Activated naive CD4-positive, alpha-beta T cell treated with anti-CD3 and anti-CD28 coated beads, Interleukin-2, amount 10 ng/mL, durations not matched to agents 7 days and 5 days (primary cell): ENCODE measurements around the gene RBBP7.
A peak's percentile ranks its signal among the peaks of the same experiment; 100 is the strongest.

Experiments used
- CTCF ChIA-PET: fragments of 350-600 bp; sonication (Branson Sonifier 250); formaldehyde crosslinking; loops from one replicate; lab custom pipeline; 2021; ENCODE audit warnings: antibody characterized with exemption; lab: Charles Lee
- DNase-seq: peaks from one replicate; pipeline ENCODE4 v3.0.0-alpha.2; 2020
- H3K27ac Mint-ChIP-seq: one replicate; pipeline ENCODE4 v1.8.0; 2021; ENCODE audit warnings: mild to moderate bottlenecking, moderate library complexity, mixed read lengths
- H3K27me3 Mint-ChIP-seq: one replicate; pipeline ENCODE4 v1.8.0; 2021; ENCODE audit warnings: mild to moderate bottlenecking, mixed read lengths
- H3K36me3 Mint-ChIP-seq: one replicate; pipeline ENCODE4 v1.8.0; 2021; ENCODE audit warnings: mixed read lengths
- H3K4me1 Mint-ChIP-seq: one replicate; pipeline ENCODE4 v1.8.0; 2021; ENCODE audit warnings: mixed read lengths
- H3K4me3 Mint-ChIP-seq: one replicate; pipeline ENCODE4 v1.8.0; 2021; ENCODE audit warnings: mild to moderate bottlenecking, moderate library complexity, mixed read lengths
- H3K9me3 Mint-ChIP-seq: one replicate; pipeline ENCODE4 v1.8.0; 2021; ENCODE audit warnings: mixed read lengths

The RBBP7 gene

DNA sequence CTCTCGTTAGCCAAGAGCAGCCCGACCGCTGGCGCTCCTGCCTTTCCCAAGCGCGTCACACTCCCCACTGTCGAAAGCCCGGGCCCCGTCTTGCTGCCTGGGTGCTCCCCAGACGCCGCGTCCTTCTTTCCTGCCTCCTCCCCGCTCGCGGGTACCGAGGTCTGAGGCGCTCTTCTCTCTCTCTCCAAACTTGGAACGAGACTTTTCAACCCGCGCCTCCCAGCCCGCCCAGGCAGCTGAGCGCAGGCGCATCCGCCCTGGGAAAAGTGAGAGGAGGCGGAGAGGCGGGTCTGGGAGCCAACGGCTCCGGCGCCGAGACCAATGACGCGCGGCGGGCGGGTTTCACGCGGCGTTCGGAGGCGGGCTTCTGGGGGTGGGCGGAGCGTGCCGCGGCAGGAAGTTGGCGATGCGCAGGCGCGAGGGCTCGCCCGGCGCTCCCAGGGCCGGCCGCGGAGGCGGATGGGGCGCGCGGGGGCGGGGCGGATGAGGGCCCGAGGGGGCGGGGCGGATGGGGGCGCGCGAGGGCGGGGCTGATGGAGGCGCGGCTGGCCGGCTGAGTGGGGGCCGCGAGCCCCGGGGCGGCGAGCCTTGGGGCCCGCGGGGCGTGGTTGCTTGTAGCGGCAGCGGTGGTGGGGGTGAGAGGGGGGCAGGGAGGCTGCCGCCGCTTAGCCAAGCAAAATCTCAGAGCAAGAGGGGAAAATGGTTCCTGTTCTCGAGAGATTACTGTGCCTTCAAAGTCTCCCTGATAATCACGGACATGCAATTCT is at the start of gene RBBP7:
Gene RBBP7 (minus strand): TSS at position 268 of the 767 bp plus-strand sequence. CDS start 309 bp downstream, outside the sequence.
- Mint-ChIP-seq H3K36me3 (peaks cover 15% of the 10 kb centered on the region), H3K27ac (peak within 1 kb of the TSS; percentile 99), H3K4me1 (peaks cover 35% of the 10 kb centered on the region), H3K27me3 (peaks cover 19% of the 10 kb centered on the region), H3K4me3 (peak within 1 kb of the TSS; percentile 93), H3K9me3 (no peaks in the 10 kb centered on the region)
- CTCF ChIA-PET, result interaction anchor here (0.6 kb wide), 1 partner anchor 10 kb away, joined by 4 read pairs; no protein-coding TSS in a partner anchor
- peak; percentile 91 for DNase-seq

DNA sequence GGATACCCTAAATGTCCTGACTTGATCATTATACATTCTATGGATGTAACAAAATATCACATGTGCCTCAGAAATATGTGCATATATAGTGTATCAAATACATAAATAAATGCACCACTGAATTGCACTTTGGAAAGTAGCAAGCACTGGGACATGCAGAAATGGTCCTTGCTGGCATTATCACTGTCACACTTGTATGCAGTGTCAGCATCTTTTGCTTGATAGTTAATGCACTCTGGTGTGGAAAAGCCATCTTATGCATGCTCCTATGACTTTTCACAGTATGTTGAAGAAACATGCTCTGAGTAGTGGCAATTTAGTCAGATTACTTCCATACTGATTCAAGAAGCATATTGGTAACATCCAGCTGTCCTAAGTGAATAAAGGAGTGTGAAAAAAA is 48.8 kb upstream of the RBBP7 start:
- DNase-seq, result no peak
- Mint-ChIP-seq H3K36me3 (no peaks in the 10 kb centered on the region), H3K4me3 (no peak overlapping the region), H3K4me1 (no peaks in the 10 kb centered on the region), H3K27me3 (no peaks in the 10 kb centered on the region), H3K9me3 (no peaks in the 10 kb centered on the region), H3K27ac (no peak overlapping the region)
- CTCF ChIA-PET, result no interaction called here

- no peak overlapping the region for H3K4me3 Mint-ChIP-seq
- no peaks in the 10 kb centered on the region for H3K4me1 Mint-ChIP-seq
- no peaks in the 10 kb centered on the region for H3K9me3 Mint-ChIP-seq
- H3K27ac Mint-ChIP-seq, result no peak overlapping the region
- no peaks in the 10 kb centered on the region for H3K36me3 Mint-ChIP-seq
- DNase-seq, result no peak
- H3K27me3 Mint-ChIP-seq, result no peaks in the 10 kb centered on the region
- CTCF ChIA-PET, result no interaction called here
Measured at GRCh38 chrX:16917120-16917519, 47.0 kb upstream of the RBBP7 start.

- Mint-ChIP-seq H3K27me3 (no peaks in the 10 kb centered on the region), H3K36me3 (no peaks in the 10 kb centered on the region), H3K4me1 (no peaks in the 10 kb centered on the region), H3K27ac (no peak overlapping the region), H3K9me3 (no peaks in the 10 kb centered on the region), H3K4me3 (no peak overlapping the region)
- no peak for DNase-seq
- CTCF ChIA-PET, result no interaction called here
Measured at GRCh38 chrX:16916561-16916960, 46.4 kb upstream of the RBBP7 start.

DNA sequence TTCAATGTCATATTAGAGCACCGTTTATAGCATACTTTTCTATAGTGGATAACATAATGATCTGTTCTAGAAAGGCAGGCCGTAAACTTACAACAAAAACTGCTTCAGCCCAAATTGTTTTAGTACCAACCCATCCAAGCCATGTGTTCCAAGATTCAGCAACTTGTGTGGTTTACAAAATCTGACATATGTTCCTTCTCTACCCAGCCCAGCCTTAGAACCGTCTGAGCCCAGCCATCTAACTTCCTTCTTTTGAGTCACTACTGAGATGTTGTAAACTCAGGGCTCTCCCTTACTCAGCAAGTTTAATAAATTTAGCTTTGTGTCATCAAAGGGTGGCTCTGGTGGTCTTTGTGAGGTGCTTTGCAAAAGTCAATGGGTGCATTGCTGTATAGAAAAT is 43.9 kb upstream of the RBBP7 start:
- Mint-ChIP-seq H3K36me3 (no peaks in the 10 kb centered on the region), H3K4me1 (no peaks in the 10 kb centered on the region), H3K4me3 (no peak overlapping the region), H3K9me3 (no peaks in the 10 kb centered on the region), H3K27me3 (no peaks in the 10 kb centered on the region), H3K27ac (no peak overlapping the region)
- no peak for DNase-seq
- CTCF ChIA-PET, result no interaction called here

DNA sequence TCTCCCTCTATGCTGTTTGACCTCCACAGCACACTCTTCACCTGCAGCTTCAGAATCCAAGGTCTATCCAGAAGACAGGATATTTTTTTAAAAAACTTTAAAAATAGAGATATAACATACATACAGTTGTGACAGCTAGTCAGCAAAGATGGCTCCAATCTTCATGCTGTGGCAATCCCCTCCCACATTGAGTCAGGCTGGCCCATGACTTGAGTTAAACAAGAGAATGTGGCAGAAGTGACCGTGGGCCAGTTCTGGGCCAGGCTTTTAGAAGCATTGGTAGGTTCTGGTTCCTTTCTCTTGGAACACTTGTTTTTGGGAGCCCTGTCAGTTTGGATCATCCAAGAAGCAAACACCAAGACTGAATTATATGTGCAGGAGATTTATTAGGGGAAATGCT is 40.2 kb upstream of the RBBP7 start:
- CTCF ChIA-PET, result no interaction called here
- H3K36me3 Mint-ChIP-seq, result no peaks in the 10 kb centered on the region
- H3K27me3 Mint-ChIP-seq, result no peaks in the 10 kb centered on the region
- H3K9me3 Mint-ChIP-seq, result no peaks in the 10 kb centered on the region
- no peaks in the 10 kb centered on the region for H3K4me1 Mint-ChIP-seq
- DNase-seq, result no peak
- no peak overlapping the region for H3K27ac Mint-ChIP-seq
- no peak overlapping the region for H3K4me3 Mint-ChIP-seq

- no peak for DNase-seq
- CTCF ChIA-PET, result interaction anchor here (0.6 kb wide), 1 partner anchor 71 kb away, joined by 3 read pairs; no protein-coding TSS in a partner anchor
- H3K27me3 Mint-ChIP-seq, result no peaks in the 10 kb centered on the region
Measured at GRCh38 chrX:16903274-16904022, 33.3 kb upstream of the RBBP7 start.

DNA sequence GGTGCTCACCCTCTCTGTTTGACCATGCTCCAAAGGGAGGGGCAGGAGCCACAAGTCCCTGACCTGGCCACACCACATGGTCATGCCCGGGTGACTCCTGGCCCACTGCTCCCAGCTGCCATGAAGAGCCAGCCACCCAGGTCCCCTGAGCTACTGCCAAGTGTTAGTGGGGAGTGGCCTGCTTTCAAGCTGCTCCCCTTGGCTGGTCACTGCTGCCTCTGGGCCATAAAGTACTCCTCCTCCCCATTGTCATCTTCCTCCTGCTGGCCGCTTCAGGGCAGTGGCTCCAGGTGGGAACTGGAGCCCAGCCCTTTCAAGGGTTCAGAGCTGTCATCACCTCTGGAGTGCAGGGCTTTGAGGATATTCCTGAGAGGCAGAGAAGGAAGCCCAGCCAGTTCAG is 27.3 kb upstream of the RBBP7 start:
- CTCF ChIA-PET, result no interaction called here
- H3K4me1 Mint-ChIP-seq, result peaks cover 5% of the 10 kb centered on the region
- H3K9me3 Mint-ChIP-seq, result no peaks in the 10 kb centered on the region
- no peak overlapping the region for H3K4me3 Mint-ChIP-seq
- no peak for DNase-seq
- H3K27ac Mint-ChIP-seq, result no peak overlapping the region
- H3K36me3 Mint-ChIP-seq, result no peaks in the 10 kb centered on the region
- peaks cover 19% of the 10 kb centered on the region for H3K27me3 Mint-ChIP-seq

More at GRCh38 chrX:16903274-16904022, 33.3 kb upstream of the RBBP7 start:
- Mint-ChIP-seq H3K4me3 (no peak overlapping the region), H3K9me3 (no peaks in the 10 kb centered on the region), H3K27ac (no peak overlapping the region), H3K4me1 (no peaks in the 10 kb centered on the region), H3K36me3 (no peaks in the 10 kb centered on the region)

DNA sequence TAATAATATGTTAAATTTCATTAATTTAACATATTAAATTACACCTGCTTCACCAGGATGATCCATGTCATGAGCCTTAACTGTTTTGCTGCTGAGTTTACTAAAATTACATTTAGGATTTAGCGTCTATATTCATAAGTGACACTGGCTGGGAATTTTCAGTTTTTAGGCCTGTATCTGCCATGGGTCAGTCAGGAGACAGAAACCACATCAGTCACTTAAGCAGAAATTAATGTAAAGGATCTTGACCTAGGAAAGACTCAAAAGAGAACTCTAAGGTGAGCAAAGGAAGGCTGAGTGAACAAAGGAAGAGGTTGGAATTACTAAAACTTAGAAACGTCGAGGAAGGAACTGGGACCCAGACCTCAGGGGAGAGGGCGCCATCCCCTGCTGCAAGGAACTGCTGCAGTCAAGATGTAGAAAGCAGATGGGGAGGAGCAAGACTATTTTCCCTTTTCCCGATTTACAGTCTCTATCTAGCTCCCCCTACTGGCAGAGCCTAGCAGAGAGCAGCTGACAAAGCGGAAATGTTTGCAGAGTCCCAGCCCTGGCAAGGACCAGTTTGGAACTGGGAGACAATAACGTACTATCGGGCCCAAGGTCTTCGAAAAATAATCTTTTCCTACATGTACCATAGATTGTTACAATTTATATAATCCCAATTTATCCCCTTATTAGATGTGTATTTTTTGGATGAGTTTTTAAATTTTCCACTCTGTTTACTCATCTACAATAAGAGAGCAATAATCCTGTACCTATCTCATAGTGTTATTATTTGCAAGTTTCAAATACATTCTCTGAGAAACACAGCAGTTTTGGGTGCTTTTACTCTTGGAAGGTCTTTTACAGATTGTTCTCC is 22.6 kb upstream of the RBBP7 start:
- peaks cover 39% of the 10 kb centered on the region for H3K27me3 Mint-ChIP-seq
- H3K4me1 Mint-ChIP-seq, result peaks cover 17% of the 10 kb centered on the region
- no peaks in the 10 kb centered on the region for H3K36me3 Mint-ChIP-seq
- H3K9me3 Mint-ChIP-seq, result no peaks in the 10 kb centered on the region
- CTCF ChIA-PET, result interaction anchor here (0.5 to 2.2 kb wide), 9 partner anchors 9 to 238 kb away, joined by 3 to 11 read pairs (median 4); no protein-coding TSS in a partner anchor
- H3K4me3 Mint-ChIP-seq, result no peak overlapping the region
- no peak overlapping the region for H3K27ac Mint-ChIP-seq
- DNase-seq, result peak; percentile 66

DNA sequence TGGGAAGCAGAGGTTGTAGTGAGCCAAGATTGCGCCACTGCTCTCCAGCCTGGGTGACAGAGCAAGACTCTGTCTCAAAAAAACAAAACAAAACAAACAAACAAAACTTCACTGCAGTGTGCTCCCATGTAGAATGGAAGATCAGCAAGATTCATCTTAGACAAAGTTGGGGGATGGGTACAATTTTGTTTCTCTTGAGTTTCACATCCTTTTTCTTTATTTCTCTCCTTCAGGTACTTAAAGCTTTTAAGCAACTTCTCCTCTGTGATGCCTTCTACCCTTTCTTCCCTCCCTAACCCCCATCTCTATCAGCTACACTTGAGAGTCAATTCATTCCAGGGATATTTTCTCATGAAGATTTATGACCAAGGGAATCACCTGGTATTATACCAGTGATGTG is 15.5 kb upstream of the RBBP7 start:
- H3K36me3 Mint-ChIP-seq, result no peaks in the 10 kb centered on the region
- H3K27me3 Mint-ChIP-seq, result peaks cover 23% of the 10 kb centered on the region
- H3K9me3 Mint-ChIP-seq, result no peaks in the 10 kb centered on the region
- H3K4me1 Mint-ChIP-seq, result peaks cover 21% of the 10 kb centered on the region
- no peak overlapping the region for H3K4me3 Mint-ChIP-seq
- H3K27ac Mint-ChIP-seq, result no peak overlapping the region
- DNase-seq, result no peak
- CTCF ChIA-PET, result interaction anchor here (5.1 kb wide), 1 partner anchor 161 kb away, joined by 41 read pairs; no protein-coding TSS in a partner anchor

GRCh38 chrX:16883487-16883804 is 13.3 kb upstream of the RBBP7 start:
- no peak overlapping the region for H3K4me3 Mint-ChIP-seq
- CTCF ChIA-PET, result interaction anchor here (0.6 to 5.1 kb wide), 16 partner anchors 9 to 968 kb away, joined by 3 to 41 read pairs (median 4); no protein-coding TSS in a partner anchor
- H3K27me3 Mint-ChIP-seq, result peaks cover 15% of the 10 kb centered on the region

DNA sequence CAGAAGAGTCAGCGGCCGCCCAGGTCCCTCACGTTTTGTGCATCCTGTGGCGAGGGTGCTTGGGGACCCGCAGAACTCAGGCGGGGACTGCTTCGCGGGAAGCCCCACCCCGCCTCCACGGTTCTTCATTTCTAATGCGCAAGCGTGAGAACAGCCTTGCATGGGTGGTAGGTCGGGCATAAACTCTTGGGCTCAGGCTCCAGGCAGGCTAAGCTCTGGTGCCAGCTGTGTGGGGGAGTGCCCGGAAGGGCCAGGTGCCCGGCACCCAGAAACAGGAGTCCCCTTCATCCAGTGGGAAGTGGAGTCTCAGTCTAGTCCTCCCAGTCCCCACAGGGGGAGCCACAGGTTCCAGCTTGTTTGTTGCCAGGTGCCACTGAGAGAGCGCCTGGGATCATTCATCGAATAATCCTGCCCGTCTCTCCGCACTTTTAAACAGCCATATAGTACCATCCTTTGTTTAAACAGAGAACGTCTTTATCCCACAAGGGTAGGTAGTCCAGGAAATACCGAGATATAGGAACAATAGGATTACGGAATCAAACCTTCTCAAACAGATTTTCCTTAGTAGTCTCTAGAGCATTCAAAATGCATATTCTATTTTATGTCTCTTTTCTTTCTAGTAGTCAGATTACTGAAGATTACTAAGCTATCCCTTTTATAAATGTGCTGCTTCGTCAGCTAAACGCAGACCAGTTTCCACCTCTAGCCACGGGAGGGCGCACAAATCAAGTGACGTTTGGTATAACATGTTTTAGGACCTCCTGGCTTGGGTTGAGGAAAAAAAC is 12.7 kb upstream of the RBBP7 start:
- DNase-seq, result peak; percentile 73
- H3K36me3 Mint-ChIP-seq, result no peaks in the 10 kb centered on the region
- peaks cover 8% of the 10 kb centered on the region for H3K4me1 Mint-ChIP-seq
- CTCF ChIA-PET, result interaction anchor here (0.6 to 5.1 kb wide), 17 partner anchors 9 to 967 kb away, joined by 3 to 41 read pairs (median 4); no protein-coding TSS in a partner anchor
- no peak overlapping the region for H3K27ac Mint-ChIP-seq
- peaks cover 13% of the 10 kb centered on the region for H3K27me3 Mint-ChIP-seq
- H3K9me3 Mint-ChIP-seq, result no peaks in the 10 kb centered on the region
- H3K4me3 Mint-ChIP-seq, result peak overlapping the region; percentile 56

More at GRCh38 chrX:16883487-16883804, 13.3 kb upstream of the RBBP7 start:
- Mint-ChIP-seq H3K36me3 (no peaks in the 10 kb centered on the region), H3K9me3 (no peaks in the 10 kb centered on the region), H3K27ac (no peak overlapping the region), H3K4me1 (peaks cover 11% of the 10 kb centered on the region)
- DNase-seq, result no peak

DNA sequence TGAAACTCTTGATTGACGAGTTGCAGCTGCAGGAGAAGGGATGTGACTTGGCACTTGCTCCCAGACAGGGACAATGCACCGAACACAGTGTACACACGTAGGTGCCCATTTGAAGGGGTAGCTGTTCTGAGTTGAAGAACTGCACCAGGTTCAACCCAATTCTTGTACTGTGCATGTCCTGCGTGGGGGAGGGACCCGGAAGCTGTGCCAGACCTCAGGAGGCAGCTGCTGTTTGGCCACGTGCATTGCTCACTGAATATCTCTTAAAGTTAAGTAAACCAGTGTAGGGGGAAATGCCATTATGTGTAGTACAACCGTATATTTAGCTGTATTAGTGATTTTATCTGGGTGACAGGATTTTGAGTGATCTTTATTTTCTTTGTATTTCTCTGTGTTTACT is 12.0 kb upstream of the RBBP7 start:
- Mint-ChIP-seq H3K4me1 (peaks cover 8% of the 10 kb centered on the region), H3K9me3 (no peaks in the 10 kb centered on the region), H3K4me3 (peak overlapping the region; percentile 56), H3K27ac (no peak overlapping the region), H3K27me3 (peaks cover 10% of the 10 kb centered on the region), H3K36me3 (no peaks in the 10 kb centered on the region)
- no peak for DNase-seq
- CTCF ChIA-PET, result interaction anchor here (0.7 to 5.1 kb wide), 10 partner anchors 8 to 200 kb away, joined by 3 to 41 read pairs (median 4); no protein-coding TSS in a partner anchor
